Nasal cavity respiratory epithelium epithelial cell of viscerocranial mucosa (primary cell): Measurements from ENCODE around the gene AKAIN1. TPM values are rescaled to one million over a fixed set of nuclear protein-coding genes. Genes with fewer than 3 reads are reported as not detected.

Source experiments
- total RNA-seq: library from RNA; depleted of rRNA; stranded (reverse); fragments of >200 nt; gene quantifications from 2 replicates; pipeline ENCODE4 v1.2.3, GENCODE V29; 2014

AKAIN1 gene
- total RNA-seq: not detected in 2 replicates

GRCh38 chr18:5197032-5197434, at the start of gene AKAIN1:
AKAIN1 (minus strand) TSS chr18:5197257; CDS start chr18:5197053, 204 bp downstream.

Other genes with a start within 250 kb of the AKAIN1 start
- gene ZBTB14, start 98.5 kb upstream of the AKAIN1 start, total RNA-seq: 9.2 and 9.3 TPM in 2 replicates